Prostate gland (tissue), 2 donors: Measurements from ENCODE around the gene DUSP1.

Experiments used
- CTCF ChIP-seq, 4 experiments: fragments of 200-600 bp in 2 of 4; fragments of 450-650 bp in 2 of 4; sonication (generic) in 2 of 4; IDR thresholded peaks; 1 replicate in 3 of 4; 2 replicates in 1 of 4; pipeline ENCODE4 v1.5.1; 2016 to 2019; ENCODE audit warnings: antibody characterized with exemption in 4 of 4, mild to moderate bottlenecking in 2 of 4, moderate library complexity in 2 of 4
- POLR2A ChIP-seq: fragments of 450-650 bp; IDR thresholded peaks from one replicate; pipeline ENCODE4 v1.6.1; 2016; ENCODE audit warnings: antibody characterized with exemption, mild to moderate bottlenecking
- POLR2AphosphoS5 ChIP-seq: sonication (generic); formaldehyde crosslinking; IDR thresholded peaks from one replicate; pipeline ENCODE4 v1.6.1; 2017; ENCODE audit warnings: antibody characterized with exemption

GRCh38 chr5:172820046-172820767 is 49.2 kb upstream of the DUSP1 start:
- TF ChIP-seq CTCF (IDR thresholded peaks at IDR 0.05), result no peak
- peak; percentile 35 for TF ChIP-seq POLR2AphosphoS5
- peak; percentile 45 for TF ChIP-seq POLR2A
